HG03571 (cell line): ENCODE data around the gene PTPRD.

Experiments
- ATAC-seq: cut with Tn5 transposase; IDR thresholded peaks from one replicate; pipeline ENCODE4 v1.9.1; 2021; ENCODE audit not compliant: unreplicated experiment

Gene PTPRD

DNA sequence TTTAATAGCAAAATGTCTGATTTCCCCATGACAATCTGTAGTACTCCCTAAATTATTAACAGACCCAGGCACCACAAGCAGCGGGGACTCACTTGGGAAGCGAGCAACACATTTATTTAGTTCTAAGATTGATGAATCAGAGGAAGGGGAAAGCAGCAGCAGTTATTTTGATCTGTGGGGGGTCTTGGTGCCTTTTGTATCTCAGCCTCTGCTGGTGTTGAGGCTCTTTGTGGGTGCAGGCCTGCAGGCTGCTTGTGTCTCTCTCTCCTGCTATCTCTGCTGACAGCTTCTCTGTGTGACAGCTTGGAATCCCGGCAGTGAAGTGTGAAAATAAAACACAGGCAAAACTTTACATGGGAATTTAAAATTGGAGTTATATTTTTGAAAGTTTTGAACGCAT is 1935.1 kb downstream of the PTPRD start:
- no peak for ATAC-seq

DNA sequence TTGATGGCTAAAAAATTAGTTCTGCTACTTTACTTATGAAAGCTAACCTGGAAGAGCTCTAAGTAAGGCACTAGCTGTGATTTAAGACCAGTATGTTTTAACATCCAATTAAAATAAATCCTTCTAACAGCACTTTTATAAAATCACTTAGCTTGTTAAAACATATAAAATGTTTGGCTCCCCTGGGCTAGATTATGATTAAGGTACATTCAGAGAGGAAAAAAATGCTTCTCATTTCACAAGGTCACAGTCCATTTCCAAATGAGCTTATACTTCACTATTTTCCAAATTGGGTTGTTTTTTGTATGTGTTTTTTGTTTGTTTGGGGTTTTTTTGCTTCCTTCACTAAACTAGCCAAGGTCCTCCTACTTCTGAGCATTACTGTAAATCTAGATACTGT is 1938.3 kb downstream of the PTPRD start:
- ATAC-seq = no peak

DNA sequence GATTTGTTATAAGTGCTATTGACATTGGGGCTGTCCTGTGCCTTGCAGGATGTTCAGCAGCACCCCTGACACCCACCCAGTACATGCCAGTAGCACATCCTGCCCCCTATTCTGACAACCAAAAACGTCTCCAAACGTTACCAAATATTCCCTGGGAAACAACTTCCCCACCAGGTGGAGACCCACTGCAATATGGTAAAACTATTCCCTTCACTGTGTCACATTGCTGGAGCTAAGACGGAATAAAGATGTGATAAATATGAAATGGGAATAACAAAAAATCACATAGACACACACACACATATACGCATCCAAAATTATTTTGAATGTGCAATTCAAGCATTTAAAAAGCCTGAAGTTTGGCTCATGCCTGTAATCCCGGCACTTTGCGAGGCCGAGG is 1939.0 kb downstream of the PTPRD start:
- no peak for ATAC-seq

DNA sequence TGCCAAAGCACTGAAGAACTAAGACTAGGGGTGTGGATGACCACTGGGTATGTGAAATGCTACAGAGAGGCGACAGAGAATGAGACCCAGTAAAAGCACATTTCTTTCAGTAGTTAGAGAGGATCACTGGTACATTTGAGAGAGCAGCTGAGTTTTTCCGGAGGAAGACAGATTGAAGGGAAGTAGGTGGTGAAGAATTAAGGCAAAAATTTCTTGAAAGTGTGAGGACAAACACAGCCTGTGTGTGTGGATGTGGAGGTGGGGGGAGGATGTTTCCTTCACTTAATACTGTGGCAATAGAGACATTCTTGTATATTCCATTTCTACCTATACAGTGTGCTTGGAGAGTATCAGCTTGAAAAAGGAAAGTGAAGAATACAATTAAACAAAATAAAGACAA is 1942.1 kb downstream of the PTPRD start:
- ATAC-seq = no peak

DNA sequence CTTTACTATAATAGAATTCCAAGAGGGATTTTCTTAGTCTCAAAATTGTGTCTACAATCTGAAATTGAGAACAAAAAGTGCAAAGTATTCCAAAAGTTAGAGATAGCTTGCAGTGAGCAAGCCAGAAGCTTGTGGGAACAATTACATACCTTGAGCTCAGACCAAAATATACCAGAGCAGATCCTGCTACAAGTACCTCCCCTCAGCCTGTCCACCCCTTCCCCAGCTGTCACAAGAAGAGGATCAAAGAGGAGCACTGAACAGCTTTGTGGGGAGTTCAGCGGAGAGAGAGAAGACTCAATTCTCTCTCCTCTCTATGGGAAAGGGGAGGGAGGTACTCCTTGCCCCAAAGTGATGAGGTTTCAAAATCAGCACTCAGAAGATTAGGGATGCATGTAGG is 1944.1 kb downstream of the PTPRD start:
- no peak for ATAC-seq

DNA sequence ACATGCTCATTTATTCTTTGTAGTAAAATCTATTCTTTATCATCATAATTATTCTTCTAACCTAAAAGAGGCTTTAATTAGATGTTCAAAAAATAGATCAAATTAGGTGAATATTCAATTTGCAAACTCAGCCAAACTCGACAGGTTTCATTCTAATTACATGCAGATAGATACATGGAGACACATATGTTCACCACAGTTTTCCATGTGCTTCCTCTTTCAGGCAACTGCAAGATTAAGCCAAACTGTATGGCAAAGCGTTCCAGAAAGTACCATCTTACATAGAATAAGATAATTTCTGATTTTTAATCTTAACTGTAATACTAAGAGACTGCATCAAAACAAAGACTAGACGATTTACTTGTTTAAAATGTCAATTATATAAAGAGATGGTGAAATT is 1944.6 kb downstream of the PTPRD start:
- ATAC-seq = no peak

DNA sequence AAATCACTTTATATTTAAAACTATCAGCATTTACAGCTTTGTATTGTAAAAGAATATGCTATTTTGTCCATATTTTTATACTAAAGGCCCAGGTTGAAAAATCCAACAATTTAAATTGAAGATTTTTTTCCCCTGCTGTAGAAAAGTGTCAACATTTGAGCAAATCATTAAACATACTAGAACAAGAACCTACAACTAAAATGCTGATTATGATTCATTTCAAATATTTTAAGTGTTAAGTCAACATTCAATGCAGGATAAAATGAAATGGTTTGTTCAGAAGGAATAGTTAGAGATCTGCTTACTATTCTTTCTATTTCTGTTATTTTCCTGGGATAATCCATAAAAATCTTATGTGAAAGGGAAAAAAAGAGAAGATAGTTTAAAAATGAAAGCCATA is 1946.7 kb downstream of the PTPRD start:
- no peak for ATAC-seq

DNA sequence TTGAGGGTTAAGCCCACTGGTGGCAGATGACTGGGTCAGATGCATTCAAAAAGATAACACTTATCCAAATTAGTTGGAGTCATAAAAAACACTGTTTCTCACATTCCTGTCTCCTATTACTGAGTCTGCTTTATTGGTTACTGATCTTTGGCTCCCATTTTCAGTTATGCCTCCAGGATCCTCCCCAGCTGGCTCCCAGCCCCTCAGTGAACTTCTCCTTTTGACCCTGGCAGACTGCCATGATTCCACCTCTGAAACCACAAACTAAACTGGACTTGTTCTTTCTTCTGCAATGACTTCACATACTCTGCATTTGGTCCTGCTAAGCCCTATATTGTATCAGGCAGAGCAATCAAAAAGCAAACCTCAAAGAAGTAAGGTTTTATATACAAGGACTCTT is 1952.4 kb downstream of the PTPRD start:
- no peak for ATAC-seq

DNA sequence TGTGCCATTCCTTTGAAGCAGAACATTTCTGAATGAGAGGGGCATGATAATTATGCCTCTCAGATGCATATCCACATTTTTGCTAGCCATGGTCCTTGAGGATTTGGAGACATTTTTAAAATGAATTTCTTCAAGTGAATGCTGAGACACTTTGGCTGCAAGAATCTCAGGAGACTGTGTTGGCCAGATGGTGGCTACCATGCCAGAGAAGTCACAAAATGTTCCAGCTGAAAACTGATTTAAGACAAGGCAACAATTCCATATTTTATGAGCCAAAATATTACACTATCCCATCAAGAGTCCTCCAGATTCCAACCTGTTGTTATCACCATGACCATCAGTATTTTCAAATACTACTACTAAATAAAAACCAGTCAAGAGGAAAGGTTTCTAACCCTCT is 1953.7 kb downstream of the PTPRD start:
- ATAC-seq = no peak

DNA sequence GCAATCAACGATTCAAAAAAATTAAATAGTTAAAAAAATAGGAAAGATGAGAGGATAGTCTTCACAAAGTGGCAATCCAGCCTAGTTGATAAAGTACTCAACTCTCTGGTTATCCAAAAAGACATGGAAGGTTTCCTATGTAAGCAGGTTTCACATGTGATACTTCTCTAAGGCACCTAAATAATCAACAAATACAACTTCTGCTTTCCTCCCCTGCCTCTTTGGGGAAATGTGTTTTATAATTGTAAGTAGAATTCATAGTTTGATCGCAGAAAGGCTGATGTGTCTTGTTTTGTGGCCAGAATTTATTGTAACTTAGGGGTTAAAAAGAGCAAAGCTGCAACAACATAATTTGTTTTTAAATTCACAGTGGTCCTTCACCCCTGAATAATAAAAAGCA is 1957.7 kb downstream of the PTPRD start:
- ATAC-seq = no peak

DNA sequence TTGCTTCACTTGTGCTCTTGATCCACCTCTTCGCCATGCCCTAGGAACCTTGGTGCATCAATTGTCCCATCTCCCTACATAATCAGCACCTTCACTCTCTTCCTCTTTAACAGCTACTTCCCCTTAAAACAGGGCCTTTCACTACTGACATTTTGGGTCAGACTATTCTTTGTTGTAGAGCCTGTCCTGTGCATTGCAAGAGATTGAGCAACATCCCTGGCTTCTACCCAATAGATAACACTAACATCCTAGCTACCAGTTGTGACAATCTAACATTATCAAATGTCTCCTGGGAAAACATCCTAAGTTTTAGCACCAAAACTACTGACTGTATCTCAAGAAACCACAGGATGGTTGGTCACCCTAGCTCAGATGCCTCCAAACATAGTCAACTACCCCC is 1958.9 kb downstream of the PTPRD start:
- no peak for ATAC-seq

DNA sequence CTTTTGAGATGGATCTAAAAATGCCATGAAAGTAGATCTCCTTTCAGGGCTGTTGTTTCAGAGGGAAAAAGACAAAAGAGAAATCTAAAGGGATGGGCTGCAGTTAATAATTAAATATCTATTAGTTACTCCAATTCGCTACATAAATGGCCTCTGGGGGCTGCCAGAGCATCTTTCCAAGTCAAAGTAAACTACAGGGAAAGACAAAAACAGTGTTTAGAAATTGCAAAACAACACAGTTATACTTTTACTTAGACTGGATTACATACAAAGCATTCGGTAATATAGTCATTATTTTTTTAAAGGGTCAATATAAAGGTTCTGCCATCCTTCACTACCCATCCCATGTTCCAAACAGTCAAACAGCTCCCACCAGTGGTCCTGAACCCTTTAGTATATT is 1959.7 kb downstream of the PTPRD start:
- no peak for ATAC-seq

DNA sequence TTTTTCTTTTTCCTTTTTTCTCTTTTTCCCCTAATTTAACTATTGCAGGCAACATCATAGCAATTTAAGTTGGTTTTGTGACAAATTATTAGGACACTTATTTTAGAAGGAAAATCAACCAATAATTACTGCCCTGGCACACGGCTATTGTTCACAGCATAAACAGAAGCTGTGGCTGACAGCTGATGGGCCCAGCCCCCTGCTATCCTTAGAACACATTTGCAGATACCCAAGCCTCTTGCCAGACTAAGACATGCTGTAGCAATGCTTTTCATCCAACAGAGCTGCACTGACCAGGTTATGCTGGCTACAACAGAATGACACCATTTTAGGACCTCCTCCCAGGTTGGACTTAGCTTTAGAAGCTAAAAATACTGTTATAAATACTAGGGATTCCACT is 1960.5 kb downstream of the PTPRD start:
- ATAC-seq = no peak

DNA sequence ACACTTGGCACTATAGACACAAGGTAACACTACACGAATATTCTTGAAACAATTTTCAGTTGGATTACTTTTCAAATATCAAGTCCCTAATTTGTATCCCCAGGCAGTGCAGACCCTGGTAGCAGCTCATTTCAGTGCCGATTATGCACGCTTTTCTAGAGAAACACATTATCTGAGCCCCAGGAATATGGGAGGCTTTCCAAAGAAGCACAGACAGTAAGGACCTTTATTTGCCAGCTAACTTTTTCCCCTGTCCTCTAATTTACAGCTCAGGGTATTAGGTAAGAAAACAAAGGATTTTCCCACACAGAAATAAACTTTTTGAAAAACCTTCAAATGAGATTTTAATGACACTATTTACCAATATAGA is 1961.0 kb downstream of the PTPRD start:
- no peak for ATAC-seq

DNA sequence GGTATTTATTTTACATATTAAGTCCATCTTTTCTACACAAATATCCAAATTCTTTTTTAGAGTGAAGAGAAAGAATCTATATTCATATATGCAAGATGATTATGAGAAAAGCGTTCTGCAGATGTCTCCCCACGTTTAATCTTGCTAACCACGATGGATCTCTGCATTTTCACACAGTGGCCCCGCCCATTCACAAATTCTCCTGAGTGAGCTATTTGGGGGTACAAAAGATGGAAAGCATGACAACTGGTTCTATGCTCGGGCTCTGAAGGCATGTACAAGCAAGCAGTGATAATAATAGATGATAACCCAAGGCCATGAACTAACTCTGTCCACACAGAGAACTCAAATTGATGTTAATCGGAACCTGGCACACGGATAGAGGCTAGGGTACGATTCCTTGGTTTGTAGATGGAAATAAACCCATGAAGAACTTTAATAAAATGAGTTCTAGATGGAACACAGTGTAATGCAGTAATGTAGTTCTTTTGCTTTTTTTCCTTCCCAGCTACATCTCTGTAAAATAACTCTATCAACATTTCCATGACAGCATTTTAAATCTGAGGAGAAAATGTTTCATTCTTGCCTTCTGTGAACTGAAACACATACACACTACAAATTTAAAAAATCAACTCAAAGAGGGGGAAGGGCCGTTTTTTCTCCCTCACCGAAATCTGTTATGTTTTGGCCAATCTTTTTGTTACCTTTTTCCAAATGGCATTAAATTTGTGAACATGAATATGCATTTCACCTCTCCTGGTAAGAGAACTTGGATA is 1961.5 kb downstream of the PTPRD start:
- no peak for ATAC-seq

DNA sequence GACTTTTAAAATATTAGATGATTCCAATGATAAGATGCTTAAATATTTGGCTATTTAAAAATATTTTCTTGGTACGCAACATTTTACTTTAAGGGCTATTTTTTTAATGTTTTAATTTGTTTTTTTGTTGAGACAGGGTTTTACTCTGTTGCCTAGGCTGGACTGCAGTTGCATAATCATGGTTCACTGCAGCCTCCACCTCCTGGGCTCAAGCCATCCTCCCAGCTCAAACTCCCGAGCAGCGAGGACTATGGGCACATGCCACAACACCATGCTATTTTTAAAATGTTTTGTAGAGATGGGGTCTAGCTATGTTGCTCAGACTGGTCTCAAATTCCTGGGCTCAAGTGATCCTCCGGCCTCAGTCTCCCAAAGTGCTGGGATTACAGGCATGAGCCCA is 1963.0 kb downstream of the PTPRD start:
- ATAC-seq = no peak

DNA sequence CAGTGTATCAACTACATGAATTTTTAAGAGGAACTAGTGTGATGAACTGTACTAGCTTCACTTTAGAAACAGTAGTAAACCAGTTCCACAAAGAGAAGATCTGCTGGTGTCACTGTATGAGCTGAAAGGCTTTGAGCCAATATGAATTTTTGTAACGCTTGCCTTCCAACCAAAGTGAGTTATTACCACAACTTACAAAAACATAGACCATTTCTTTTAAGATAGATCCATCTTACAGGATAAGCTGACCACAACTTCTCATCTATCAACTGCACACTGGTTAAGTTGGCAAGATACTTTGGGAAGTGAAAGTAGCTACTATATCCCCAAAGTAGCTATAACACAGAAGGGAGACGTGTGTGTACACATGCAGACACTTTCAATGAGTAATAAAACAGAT is 1963.6 kb downstream of the PTPRD start:
- ATAC-seq = no peak

DNA sequence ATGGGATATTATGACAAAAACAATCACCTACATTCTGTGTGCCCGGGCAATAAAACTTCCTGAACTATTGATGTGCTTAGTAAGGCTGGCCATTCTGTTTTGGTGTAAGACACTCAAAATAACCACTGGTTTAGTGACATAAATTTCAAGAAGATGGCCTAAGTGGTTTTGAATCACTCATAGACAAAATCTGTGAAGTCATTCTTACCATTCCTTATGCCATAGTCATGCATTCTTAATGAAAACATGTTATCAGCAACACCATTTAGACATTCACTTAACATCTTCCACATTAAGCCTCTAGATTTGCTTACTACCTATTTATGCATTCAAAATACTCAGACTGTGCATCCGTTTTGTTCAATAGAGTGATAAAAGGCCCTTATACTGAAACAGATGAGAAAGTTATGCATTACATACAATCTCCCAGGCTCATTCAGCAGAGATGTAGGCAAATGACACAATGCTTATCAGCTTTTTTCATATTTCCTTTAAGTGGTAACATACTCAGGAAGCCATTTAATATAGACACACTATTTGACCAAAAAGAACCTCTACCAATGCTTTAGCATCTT is 1964.4 kb downstream of the PTPRD start:
- no peak for ATAC-seq

DNA sequence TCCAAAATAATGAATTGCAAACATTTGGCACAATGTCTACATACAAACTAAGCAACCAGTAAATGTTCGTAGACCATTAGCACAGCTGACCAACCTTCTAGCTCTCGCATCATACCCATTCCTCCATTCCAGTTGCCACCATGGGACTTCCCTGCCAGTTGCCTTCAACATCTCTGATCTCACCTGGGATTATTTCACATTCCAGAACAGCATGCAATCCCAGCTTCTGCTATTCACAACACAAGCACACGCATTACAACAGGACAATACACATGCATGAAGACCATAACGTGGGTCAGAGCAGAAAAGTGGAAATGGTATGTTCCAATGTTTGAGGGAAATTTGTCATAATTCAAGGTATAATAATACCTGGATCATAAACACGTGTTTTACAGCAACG is 1965.0 kb downstream of the PTPRD start:
- ATAC-seq = no peak

DNA sequence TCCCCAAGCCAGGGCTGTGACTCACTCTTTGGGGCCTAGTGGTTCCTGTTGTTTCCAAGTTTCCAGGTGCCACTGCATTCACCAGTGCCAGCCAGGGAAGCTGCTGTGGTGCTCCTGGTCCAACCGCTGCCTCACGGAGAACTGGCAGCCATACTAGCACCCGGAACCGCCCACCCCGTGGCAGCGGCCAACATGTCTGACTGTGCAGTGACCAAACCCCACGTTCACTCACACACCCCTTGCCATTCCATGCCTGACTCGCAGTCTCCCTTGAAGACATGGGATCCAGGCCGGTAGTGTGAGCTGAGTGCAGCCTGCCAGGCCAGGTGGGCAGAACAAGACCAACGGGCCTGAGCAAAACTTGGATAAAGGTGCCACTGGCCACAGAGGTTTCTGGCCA is 1968.2 kb downstream of the PTPRD start:
- ATAC-seq = no peak

DNA sequence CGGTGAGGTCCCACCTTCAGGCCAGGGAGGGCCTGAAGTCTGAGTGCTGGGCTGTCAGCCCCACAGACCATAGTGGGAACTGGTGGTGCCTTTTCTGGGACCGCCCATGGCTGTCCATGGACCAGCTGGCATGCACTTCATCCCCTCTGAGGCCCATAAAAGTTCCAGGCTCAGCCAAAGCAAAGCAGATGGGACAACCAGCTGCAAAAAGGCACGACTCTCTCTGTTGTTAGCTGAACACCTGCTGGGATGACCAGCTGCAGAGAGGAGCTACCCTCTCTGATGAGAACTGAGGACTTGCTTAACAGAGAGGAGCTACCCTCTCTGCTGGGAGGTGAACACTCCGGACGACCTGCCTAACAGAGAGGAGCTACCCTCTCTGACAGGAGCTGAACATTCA is 1968.9 kb downstream of the PTPRD start:
- no peak for ATAC-seq

DNA sequence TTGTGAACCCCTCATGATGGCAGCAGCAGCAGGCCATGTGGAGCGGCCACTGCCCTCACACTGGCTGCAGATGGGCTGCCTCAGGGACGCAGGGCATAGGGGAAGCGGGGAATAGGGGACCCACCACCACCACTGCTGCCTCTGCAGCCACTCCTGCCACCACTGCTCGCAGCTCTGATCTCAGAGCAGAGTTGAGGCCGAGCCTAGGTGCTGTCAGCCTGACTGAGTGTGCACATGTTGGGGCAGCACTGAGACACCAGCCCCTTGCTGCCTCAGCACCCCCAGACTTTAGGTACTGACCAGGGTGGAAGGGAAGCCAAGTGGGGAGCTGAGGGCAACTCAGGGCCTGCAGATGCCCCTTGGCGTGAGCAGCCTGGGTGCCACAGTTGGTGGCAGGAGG is 1969.3 kb downstream of the PTPRD start:
- no peak for ATAC-seq

DNA sequence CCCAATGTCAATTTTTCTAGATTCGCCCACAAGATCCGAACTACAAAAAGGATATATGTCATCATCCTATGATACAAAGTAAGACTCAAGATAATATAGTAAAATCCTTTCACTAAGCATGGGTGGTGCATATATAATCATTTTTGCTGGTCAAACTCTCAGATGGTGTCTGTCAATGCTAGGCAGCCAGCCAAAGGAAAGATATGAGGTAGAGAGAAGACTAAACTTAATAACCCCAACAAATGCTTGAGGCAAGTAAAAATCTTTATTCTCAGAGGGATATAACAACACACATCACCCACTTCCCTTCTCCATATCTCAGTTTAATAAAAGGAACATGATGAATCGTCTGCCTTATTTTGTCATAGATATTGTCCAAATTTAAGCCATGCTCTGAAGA is 1972.0 kb downstream of the PTPRD start:
- ATAC-seq = no peak
